ENCODE results near the gene SCGB1A1.

- TF ChIP-seq POLR2A (IDR thresholded peaks at IDR 0.05) (no peak), CTCF (IDR thresholded peaks at IDR 0.05) (no peak)
These were observed 17.5 kb upstream of the SCGB1A1 start for GRCh38 chr11:62401356-62401755.
